Bronchus fibroblast of lung (primary cell): ENCODE measurements around the gene GLUD1. TPM values are rescaled to one million over a fixed set of nuclear protein-coding genes. Genes with fewer than 3 reads are reported as not detected.

ENCODE experiments used
- total RNA-seq: library from RNA; depleted of rRNA; stranded (reverse); fragments of >200 nt; gene quantifications from 2 replicates; pipeline ENCODE4 v1.2.3, GENCODE V29; 2015

Gene GLUD1
- total RNA-seq: 176 and 190 TPM in 2 replicates

DNA sequence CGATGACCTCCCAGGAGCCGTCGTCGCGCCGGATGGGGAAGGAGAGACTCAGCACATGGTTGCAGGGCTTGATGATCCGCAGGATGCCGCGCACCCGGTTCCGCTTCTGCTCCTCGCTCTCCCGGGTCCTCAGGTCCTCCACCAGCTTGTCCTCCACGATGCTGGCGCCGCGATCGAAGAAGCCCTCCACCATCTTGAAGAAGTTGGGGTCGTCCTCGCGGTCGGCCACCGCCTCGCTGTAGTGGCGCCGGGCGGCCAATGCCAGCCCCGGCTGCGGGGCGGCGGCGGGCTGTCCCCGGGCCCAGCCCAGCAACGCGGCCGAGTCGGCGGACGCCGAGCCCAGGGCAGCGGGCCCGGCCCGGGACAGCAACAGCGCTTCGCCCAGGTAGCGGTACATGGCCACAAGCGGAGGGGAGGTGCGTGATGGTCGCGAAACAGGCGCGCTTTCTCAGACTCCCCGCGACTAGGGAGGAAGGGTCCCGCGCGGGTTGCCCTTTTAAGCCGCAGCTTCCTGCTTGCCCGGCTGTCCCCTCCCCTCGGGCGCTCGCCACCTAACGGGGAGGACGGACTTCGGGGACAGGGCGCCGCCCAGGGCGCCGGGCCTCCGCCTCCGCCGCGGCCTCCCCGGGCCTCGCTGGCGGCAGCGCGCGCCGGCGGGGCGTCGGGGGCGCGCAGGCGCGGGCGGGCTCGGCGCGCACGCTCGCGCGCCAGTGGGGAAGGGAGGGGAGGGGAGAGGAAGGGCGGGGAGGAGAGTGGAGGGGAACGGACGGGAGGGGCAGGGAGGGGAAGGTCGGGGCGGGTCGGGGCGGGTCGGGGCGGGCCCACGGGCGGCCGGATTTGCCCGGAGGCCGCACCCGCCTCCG, at the start of gene GLUD1, which contains the start of gene SHLD2:
Gene GLUD1 (minus strand): TSS at position 471 of the 863 bp plus-strand sequence. CDS start 74 bp downstream, at position 397.
Gene SHLD2 (plus strand): TSS at position 834 of the 863 bp plus-strand sequence. CDS start 56,149 bp downstream, outside the sequence.

DNA sequence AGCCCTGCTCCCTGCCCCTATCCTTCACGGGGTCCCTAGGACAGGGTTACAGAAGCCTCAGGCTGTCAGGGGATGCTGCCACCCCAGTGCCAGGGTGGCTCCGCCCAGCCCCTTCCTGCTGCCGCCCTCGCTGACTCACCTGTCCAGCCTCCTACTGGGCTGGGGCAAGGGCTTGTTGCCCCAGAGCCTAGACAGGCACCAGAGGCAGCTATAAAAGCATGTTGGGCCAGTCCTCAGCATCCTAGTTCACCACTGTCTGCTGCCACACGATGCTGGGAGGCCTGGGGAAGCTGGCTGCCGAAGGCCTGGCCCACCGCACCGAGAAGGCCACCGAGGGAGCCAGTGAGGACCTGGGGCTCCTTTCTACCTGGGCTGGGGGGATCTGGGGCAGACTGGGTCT, 74.6 kb downstream of the GLUD1 start, which contains the start of gene FAM25A:
Gene FAM25A (plus strand): TSS at position 239 of the 400 bp plus-strand sequence. CDS start 31 bp downstream, at position 270.

Other genes starting within 250 kb of the GLUD1 start
- gene MMRN2, start 137.2 kb downstream of the GLUD1 start, total RNA-seq: 0.89 and 1.8 TPM in 2 replicates
- 15.6 and 18.3 TPM in 2 replicates for gene SNCG, start 136.2 kb downstream of the GLUD1 start, total RNA-seq
- gene ADIRF, start 126.4 kb downstream of the GLUD1 start, total RNA-seq: 18.7 and 21.7 TPM in 2 replicates
- gene FAM25A, start 74.5 kb downstream of the GLUD1 start, total RNA-seq: not detected in 2 replicates
- gene SHLD2, start 363 bp upstream of the GLUD1 start, total RNA-seq: 19.2 and 22.4 TPM in 2 replicates
- 1.0 and 1.5 TPM in 2 replicates for gene NUTM2A, start 130.6 kb upstream of the GLUD1 start, total RNA-seq